ENCODE measurements around the gene TLCD2.

- TF ChIP-seq RBM25 (IDR thresholded peaks at IDR 0.05; ENCODE audit: low read depth, low read length, severe bottlenecking) (no peak), CCNT2 (IDR thresholded peaks at IDR 0.05; ENCODE audit: borderline replicate concordance, extremely low read depth, insufficient read length, low read depth, low read length) (no peak), ZFP36 (IDR thresholded peaks at IDR 0.05; ENCODE audit: low read depth, low read length, partially characterized antibody) (no peak), ZFX (CRISPR knock-in tag; IDR thresholded peaks at IDR 0.05) (no peak), E2F5 (CRISPR knock-in tag; IDR thresholded peaks at IDR 0.05) (no peak), ZBTB40 (IDR thresholded peaks at IDR 0.05) (no peak), ZBTB40 (CRISPR knock-in tag; IDR thresholded peaks at IDR 0.05) (no peak), TARDBP (IDR thresholded peaks at IDR 0.05) (no peak), TBP (optimal IDR thresholded peaks at IDR 0.05; ENCODE audit: low read depth, low read length) (no peak), CTCF (IDR thresholded peaks at IDR 0.05 in 2 of 3, conservative IDR thresholded peaks at IDR 0.05 in 1 of 3; ENCODE audit: insufficient read depth in 2 of 3, low read depth in 1 of 3, low read length in 3 of 3) (no peak), ARID1B (IDR thresholded peaks at IDR 0.05) (peak; percentile 81)
Measured at GRCh38 chr17:1705004-1705403, 5.2 kb downstream of the TLCD2 start.
